DMS 273 (cell line): Measurements from ENCODE around the gene SCG3.
A peak's percentile ranks its signal among the peaks of the same experiment; 100 is the strongest.
"Not testable (repeated sequence)": the region's sequence is repeated elsewhere in the genome, so short reads cannot be mapped to it uniquely, and the experiment has no call there.

Source experiments
- DNase-seq: peaks from one replicate; lab custom pipeline; 2025; ENCODE audit not compliant: unreplicated experiment; lab: John Stamatoyannopoulos, UW

SCG3 gene

DNA sequence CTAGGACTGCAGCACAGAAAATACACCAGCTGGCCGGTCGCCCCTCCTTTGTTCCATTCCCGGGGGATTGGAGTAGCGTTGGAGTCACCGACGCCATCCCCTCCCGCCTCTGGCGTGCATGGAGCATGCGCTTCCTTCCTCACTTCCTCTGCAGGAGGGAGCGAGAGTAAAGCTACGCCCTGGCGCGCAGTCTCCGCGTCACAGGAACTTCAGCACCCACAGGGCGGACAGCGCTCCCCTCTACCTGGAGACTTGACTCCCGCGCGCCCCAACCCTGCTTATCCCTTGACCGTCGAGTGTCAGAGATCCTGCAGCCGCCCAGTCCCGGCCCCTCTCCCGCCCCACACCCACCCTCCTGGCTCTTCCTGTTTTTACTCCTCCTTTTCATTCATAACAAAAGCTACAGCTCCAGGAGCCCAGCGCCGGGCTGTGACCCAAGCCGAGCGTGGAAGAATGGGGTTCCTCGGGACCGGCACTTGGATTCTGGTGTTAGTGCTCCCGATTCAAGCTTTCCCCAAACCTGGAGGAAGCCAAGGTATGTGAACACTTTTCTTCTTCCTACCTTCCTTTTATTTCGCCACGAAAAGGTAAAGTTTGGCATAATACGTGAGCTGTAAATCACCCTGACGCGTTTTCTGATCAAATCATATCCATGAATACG, at the start of gene SCG3:
TSS of gene SCG3 (plus strand) at position 201 of the 661 bp plus-strand sequence. CDS start at position 454, 253 bp downstream.
- peak; percentile 90 for DNase-seq

DNA sequence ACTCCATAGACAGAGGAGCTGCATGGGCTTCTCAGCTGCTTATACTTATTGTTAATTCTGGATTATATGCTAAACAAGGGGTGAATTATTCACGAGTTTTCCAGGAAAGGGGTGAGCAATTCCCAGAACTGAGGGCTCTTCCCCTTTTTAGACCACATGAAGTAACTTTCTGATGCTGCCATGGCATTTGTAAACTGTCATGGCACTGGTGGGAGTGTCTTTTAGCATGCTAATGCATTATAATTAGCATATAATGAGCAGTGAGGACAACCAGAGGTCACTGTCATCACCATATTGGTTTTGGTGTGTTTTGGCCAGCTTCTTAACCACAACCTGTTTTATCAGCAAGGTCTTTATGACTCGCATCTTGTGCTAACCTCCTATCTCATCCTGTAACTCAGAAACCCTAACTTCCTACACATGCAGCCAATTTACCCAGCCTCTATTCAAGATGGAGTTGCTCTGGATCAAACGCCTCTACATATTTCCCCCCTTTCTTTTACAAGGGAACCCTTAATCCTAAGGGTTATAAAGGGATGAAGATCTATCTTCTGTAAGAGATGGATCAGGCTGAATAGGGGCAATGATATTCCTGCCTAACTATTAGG, 46.6 kb upstream of the SCG3 start:
- no peak for DNase-seq

DNA sequence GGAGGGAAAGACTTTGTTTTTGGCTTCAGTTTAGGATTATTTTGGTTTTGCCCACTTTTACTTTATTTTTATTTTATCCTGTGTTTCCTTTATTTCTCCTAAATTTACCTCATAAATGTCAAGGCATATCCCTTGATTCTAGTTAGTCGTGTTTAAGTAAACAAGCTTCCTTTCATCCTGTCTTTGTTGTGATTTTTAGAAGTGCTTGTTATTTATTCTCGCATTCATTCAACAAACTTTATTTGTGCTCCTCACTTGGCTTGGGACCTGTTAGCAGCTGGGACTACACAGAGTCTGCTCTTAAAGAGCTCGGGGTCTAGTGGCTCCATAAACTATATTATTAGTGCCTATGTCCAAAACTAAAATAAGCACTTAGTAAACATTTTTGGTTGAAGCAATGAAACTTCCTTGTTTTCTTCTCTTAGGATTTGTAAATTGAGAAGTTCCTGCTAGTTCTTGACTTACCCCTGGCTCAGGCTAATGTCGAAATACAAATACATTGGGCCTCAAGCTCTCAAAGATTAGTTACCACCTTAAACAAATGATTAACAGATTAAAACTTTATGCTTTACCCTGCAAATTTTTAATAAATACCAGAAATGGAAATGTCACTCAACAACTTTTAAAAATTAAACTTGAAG, 39.7 kb upstream of the SCG3 start:
- no peak for DNase-seq

DNA sequence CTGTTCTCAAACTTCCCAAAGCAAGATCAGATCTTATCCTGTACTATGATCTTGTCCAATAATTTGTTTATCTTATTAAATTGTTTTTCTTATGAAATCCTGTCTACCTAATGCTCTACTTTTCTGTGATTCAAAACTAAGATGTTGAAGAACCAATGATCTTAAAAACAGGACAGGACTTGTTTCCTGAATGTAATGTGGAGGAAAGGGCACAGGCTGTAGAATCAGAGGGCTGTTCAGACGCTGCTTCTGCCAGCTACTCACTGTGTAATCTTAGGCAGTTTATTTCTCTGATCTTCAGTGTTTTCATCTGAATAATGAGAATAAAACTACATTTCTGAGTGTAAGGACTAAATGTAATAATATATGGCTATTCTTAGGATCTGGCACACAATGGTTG, 38.6 kb upstream of the SCG3 start:
- DNase-seq: no peak

DNA sequence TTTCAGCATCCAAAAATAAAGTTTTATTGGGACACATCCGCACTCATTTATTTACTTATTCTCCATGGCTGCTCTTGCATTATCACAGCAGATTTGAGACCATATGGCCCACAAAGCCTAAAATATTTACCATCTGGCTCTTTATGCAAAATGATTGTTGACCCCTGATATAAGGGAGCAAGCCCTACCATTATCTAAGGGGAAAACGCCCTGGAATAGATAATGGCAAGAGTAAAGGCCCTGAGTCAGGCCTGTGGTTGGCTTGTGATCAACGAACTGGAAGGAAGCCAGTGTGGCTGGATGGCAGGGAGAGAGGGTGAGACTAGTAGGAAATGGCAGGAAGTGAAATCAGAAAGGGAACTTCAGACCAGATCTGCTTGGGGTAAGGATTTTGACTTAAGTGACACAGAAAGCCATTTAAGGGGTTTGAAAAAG, 34.2 kb upstream of the SCG3 start:
- DNase-seq: peak; percentile 94

DNA sequence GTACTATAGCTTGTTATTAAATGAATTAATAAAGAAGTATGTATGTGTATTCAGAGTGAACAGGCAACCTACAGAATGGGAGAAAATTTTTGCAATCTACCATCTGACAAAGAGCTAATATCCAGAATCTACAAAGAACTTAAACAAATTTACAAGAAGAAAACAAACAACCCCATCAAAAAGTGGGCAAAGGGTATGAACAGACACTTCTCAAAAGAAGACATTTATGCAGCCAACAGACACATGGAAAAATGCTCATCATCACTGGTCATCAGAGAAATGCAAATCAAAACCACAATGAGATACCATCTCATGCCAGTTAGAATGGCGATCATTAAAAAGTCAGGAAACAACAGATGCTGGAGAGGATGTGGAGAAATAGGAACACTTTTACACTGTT, 33.2 kb upstream of the SCG3 start:
- DNase-seq: not testable (repeated sequence)

DNA sequence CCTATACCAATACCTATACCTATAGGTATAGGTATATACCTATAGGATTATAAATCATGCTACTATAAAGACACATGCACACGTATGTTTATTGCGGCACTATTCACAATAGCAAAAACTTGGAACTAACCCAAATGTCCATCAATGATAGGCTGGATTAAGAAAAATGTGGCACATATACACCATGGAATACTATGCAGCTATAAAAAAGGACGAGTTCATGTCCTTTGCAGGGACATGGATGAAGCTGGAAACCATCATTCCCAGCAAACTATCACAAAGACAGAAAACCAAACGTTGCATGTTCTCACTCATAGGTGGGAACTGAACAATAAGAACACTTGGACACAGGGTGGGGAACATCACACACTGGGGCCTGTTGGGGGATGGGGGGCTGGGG, 32.7 kb upstream of the SCG3 start:
- not testable (repeated sequence) for DNase-seq

DNA sequence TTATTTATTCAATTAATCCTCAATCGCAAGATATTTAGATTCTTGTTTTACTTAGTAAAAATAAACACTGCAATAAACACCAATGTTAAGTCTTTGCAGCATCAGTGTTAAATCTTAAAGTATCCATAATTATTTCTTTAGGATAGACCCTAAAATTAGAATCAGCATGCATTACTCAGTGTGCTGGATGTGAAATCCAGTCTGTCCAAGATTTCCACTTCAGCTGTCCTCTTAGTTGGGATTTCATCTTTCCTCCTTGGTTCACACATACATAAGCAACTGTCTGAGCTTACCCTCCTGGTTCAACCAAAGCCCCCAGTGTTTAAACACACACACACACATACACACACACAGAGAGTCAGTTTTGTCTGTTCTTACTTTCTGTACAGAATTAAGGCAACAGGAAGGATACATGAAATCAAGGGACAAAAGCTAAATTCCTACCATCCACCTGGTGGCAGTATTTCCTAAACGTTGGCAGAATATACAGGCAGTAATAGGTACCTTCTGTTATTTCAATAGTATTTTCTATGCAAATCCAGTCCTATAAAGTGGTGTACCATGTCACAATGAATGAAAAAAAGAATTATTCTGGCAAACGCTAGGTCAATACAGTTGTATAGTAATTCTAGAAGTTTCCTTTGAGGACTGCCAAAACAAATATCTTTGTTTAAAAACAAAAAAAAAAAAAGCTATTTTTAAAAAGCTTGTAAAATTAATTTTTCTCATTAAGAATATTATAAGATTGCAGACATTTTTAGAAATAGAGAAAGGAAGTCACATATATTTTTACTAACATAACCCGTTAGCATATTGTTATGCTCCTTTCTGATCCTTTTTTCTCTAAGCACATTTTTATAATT, 31.4 kb upstream of the SCG3 start:
- peak; percentile 82 for DNase-seq

DNA sequence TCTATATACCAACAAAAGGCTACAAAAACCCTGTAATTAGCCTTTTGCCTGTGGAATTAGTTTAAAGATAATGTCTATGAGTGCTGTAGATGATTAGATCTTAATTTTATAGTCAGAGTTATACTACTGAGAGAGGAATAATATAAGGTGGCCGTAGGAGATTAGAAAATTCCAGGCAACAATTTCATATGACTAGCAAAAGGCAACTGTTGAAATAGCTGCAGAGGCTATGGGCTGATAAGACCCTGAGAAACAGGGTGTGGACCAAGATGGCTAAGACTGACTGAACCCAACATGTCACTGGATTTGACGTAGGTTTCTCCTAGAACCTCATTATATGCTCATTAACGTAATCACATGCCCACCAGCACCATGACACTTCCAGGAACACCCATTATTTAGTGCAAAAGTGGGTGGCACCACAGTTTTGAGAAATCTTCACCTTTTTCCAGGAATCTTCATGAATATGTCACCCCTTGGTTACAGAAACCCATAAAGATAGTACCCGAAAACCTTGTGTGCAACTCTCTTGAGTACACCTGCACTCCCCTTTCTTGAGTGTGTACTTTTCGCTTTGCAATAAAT, 29.1 kb upstream of the SCG3 start:
- DNase-seq: no peak

DNA sequence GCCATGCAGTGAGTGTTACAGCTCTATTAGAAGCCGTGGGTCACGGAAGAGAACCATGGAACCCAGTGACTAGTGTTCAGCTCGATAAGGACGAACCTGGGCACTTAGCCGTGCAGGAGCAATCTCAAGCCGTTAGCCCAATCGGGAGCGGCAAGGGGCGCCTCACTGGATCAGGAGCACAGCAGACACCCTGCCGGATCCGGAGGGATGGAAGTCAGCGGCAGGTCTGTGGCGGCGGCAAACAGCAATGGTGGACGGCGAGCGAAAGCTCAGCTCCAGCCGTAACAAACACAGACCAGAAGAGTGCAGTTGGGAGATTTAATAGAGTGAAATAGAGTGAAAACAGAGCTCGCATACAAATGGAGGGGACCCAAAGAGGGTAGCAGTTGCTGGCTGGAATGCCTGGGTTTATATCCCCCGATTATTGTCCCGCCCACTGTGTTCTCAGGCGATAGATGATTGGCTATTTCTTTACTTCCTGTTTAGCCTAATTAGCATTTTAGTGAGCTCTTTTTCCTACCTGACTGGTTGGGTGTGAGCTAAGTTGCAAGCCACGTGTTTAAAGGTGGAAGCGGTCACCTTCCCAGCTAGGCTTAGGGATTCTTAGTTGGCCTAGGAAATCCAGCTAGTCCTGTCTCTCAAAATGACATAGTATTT, 25.8 kb upstream of the SCG3 start:
- not testable (repeated sequence) for DNase-seq

DNA sequence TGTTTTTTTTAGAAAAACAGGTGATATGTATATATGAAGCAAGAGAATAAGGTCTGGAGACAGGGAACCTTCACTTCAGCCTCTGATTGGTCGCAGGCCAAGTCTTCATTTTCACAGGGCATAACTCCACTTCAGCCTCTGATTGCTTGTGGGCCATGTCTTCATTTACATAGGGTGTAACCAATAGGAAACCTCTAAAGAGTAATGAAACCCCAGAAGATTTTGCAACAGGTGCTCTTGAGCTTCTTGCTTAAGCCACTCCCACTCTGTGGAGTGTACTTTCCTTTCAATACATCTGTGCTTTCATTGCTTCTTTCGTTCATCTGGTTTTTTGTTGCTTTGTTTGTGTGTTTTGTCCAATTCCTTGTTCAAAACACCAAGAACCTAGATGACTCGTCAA, 22.6 kb upstream of the SCG3 start:
- peak; percentile 5 for DNase-seq

DNA sequence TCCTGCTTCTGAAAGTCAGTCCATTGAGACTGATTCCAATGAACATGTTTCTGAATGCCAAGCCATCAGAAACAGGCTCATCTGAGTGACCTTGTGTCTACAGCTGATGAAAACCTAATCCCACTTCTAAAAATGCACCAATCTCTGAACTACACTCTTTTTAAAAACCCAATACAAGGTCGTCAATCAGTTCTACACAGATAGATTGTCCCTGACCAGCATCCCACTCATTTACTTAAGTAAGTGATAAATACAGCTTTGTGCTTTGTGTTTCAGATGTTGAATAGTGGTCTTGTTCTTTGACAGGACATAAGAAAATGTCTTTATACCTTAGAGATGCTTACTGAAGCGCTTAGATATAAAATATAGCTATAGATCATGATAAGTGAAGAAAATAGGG, 20.2 kb upstream of the SCG3 start:
- DNase-seq: no peak

DNA sequence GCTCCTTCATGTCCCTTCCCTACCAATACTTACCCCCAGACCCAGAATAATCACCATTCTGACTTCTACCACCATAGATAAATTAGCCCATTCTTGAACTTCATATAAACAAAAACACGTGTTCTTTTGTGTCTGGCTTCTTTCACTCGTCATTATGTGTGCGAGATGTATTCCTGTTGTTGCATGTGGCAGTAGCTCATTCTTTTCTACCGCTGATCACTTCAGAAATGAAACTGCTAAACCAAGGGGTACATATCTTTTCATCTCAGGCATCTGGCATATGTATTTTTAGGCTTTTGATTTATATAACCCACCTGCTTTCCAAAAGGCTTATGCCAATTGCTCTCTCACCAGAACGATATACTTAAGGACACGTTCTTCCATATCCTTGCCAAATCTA, 13.8 kb upstream of the SCG3 start:
- no peak for DNase-seq

DNA sequence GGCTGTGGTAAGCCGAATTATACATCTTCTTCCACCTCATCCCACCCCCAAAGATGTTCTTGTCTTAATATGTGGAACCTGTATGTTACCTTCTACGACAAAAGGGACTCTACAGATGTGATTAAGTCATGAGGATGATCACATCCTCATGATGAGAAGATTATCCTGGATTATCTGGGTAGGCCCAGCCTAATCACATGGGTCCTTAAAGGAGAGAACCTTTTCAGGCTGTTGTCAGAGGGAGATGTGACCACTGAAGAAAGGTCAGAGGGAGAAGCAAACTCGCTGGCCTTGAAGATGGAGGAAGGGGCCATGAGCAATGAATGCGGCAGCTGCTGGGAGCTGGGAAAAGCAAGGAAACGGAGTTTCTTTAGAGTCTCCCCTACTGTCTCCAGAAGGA, 12.9 kb upstream of the SCG3 start:
- no peak for DNase-seq

DNA sequence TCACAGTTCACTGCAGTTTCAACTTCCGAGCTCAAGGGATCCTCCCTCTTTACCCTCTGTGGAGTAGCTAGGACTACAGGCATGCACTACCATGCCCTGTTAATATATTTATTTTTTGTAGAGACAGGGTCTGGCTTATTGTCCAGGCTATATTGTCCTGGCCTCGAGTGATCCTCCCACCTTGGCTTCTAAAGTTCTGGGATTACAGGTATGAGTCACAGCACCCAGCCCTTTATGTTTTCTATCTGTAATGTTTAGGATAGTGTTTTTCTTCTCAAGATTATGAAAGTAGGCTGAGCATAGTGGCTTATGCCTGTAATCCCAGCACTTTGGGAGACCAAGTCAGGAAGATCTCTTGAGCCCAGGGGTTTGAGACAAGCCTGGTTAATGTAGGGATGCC, 11.9 kb upstream of the SCG3 start:
- DNase-seq: no peak

DNA sequence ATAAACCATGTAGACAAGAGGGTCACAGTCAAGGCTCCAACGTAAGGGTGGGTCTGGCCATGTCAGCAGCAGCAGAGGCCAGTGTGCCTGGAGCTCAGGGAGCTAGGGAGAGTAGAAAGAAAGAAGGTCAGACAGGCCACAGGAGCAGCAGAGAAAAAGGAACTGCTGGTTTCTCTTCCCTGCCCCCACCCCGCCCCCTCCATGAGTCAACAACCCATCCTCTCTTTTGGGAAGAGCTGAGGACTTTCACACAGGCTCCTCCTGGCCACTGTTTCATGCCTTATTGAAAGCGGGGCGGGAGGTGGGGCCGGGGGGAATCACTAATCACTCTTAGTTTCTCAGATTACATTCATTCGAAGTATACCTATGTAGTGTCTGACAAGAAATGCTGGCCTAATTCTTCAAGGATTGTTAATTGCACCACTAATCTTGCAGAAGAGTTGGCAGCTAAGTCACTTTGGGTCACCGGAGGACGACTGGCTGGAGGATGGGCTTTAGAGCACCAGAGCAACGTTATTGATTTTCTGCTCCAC, 9.1 kb upstream of the SCG3 start:
- DNase-seq: no peak

DNA sequence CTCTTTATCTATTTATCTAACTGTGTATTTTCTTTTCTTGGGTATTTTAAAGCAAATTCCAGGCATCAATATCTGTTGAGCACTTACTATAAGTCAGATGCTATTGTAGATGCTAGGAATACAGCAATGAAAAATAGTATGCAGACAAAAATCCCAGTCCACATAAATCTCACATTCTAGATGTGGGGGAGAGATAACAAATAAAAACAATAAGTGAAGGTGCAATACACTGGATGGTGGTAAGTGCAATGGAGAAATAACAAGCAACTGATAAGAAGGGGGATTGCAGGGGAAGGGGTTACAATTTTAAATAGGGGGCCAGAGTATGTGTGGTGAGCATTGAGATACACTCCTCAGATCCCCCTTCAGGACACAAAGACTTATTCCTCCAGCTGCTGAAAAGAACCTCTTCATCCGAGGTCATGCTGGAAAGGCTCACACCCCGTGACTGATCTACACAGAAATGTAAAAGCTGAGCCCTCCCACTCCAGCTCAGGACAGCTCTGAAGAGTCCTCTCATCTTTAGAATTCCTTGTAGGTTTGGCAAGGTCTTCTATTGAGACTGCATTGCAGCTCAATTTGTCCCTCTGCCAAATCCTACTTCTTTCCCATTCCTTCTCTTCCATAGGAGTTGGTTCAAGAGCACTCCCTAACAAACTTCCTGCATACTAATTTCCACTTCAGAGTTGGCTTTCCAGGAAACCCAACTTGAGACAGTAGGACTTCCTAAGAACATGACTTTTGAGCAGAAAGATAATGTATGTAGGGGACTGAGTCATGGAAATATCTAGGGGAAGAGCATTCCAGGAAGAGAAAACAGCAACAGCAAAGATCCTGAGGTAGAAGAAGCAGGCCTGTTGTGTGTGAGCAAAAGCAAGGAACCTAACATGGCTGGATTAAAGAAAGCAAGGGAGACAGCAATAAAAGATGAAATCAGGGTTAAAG, 8.1 kb upstream of the SCG3 start:
- no peak for DNase-seq

DNA sequence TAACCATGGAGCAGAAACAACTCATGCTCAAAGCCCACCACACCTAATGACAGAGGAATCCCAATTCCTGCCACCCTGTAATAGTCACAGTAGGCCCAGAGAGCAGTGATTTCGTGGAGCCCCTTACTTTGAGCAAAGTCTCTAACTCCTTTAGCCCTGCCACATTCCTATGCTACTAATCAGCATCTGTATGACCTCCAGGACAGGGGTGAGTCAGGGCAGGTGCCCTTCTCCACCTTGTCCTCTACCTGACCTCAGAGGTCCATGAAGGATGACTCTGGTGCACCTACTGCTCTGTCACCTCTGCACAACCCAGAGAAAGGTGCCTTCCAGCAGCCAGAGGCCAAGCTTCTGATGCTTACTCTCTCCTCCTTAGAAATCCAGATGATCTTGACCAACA, 6.1 kb upstream of the SCG3 start:
- DNase-seq: no peak

DNA sequence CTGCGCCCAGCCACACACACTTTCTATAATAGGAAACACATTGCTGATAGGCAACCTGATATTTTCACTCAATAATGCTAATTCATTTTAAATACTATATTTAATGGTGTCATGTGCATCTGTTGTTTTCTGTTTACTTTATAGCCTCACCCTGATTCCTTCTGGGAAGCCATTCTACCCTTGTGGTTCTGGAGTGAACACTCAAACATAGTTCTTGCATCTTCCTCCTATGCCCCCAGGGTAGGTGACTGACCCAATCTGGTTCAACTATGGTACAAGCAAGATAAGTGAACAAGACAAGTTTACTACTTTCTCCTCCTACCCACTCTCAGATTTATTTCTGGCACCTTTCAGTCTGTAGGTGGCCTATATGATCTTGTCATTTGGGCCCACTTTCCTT, 4.3 kb upstream of the SCG3 start:
- no peak for DNase-seq
